ENCODE data around the gene C1orf115. TPM values are rescaled to one million over a fixed set of nuclear protein-coding genes. Genes with fewer than 3 reads are reported as not detected.
"Not testable (repeated sequence)": the region's sequence is repeated elsewhere in the genome, so short reads cannot be mapped to it uniquely, and the experiment has no call there.

C1orf115 gene
- total and polyA plus RNA-seq, 2 donors from 2014 or later, result 29.0 to 53.8 TPM

DNA sequence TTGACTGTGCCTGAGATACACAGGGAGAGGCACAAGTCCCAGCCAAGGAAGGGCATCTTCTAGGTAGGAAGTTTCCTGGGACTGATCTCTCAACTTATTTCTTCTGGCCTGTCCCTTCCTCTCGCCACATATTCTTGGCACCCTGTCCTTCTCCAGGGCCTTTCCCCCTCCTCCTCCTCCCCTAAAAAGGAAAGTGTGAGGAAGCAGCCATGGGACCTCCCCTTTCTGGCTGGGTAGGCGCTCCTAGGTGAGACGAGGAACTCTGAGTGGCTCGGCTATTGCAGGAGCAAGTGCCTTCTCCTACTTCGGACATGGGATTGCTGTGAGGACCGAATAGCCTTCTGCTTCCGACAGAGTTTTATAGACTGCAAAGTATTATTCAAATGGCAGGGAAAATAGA, 42.5 kb downstream of the C1orf115 start:
- FAIRE-seq (no peak), DNase-seq (no peak)
- no peaks in the 10 kb centered on the region for H3K9me3 ChIP-seq (ENCODE audit: control insufficient read depth in 2 of 3, insufficient read depth in 1 of 3, low read length in 3 of 3)
- H3K27me3 ChIP-seq (ENCODE audit: control insufficient read depth, insufficient read depth, low read length), result no peaks in the 10 kb centered on the region
- intact Hi-C loops (cut with DNase I), result no loop called here
- TF ChIP-seq, protein P1, sequence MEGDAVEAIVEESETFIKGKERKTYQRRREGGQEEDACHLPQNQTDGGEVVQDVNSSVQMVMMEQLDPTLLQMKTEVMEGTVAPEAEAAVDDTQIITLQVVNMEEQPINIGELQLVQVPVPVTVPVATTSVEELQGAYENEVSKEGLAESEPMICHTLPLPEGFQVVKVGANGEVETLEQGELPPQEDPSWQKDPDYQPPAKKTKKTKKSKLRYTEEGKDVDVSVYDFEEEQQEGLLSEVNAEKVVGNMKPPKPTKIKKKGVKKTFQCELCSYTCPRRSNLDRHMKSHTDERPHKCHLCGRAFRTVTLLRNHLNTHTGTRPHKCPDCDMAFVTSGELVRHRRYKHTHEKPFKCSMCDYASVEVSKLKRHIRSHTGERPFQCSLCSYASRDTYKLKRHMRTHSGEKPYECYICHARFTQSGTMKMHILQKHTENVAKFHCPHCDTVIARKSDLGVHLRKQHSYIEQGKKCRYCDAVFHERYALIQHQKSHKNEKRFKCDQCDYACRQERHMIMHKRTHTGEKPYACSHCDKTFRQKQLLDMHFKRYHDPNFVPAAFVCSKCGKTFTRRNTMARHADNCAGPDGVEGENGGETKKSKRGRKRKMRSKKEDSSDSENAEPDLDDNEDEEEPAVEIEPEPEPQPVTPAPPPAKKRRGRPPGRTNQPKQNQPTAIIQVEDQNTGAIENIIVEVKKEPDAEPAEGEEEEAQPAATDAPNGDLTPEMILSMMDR (IDR thresholded peaks at IDR 0.05; ENCODE audit: borderline replicate concordance, extremely low read depth, insufficient read depth), result no peak
- no peaks in the 10 kb centered on the region for H3K36me3 ChIP-seq (ENCODE audit: control insufficient read depth in 2 of 3, insufficient read depth in 3 of 3, low read length in 3 of 3)
- H3K27ac ChIP-seq (ENCODE audit: low read depth in 2 of 2, low read length in 2 of 2), result peak overlapping the region; percentile 26 to 80
- peaks cover 0 to 13% (median 7%) of the 10 kb centered on the region in 3 donors for H3K4me1 ChIP-seq (ENCODE audit: control insufficient read depth in 2 of 3, insufficient read depth in 2 of 3, low read depth in 1 of 3, low read length in 3 of 3)
- H3K9ac ChIP-seq (ENCODE audit: low read length in 3 of 3), result peak overlapping the region in 2 of 3 donors; percentile 14 to 17
- peak overlapping the region in 2 of 3 donors; percentile 51 to 54 for H3K4me3 ChIP-seq (ENCODE audit: low read length in 3 of 3)

GRCh38 chr1:220733086-220733601, 43.0 kb downstream of the C1orf115 start:
- peak overlapping the region; percentile 26 to 80 for H3K27ac ChIP-seq (ENCODE audit: low read depth in 2 of 2, low read length in 2 of 2)
- peaks cover 0 to 13% (median 7%) of the 10 kb centered on the region in 3 donors for H3K4me1 ChIP-seq (ENCODE audit: control insufficient read depth in 2 of 3, insufficient read depth in 2 of 3, low read depth in 1 of 3, low read length in 3 of 3)
- TF ChIP-seq, protein P1 (IDR thresholded peaks at IDR 0.05; ENCODE audit: borderline replicate concordance, extremely low read depth, insufficient read depth), result peak; percentile 90
- DNase-seq, result peak; percentile 81 to 91 (median 86)
- H3K36me3 ChIP-seq (ENCODE audit: control insufficient read depth in 2 of 3, insufficient read depth in 3 of 3, low read length in 3 of 3), result no peaks in the 10 kb centered on the region
- no peaks in the 10 kb centered on the region for H3K9me3 ChIP-seq (ENCODE audit: control insufficient read depth in 2 of 3, insufficient read depth in 1 of 3, low read length in 3 of 3)
- FAIRE-seq, result peak; percentile 79
- intact Hi-C loops (cut with DNase I), result no loop called here
- H3K9ac ChIP-seq (ENCODE audit: low read length in 3 of 3), result peak overlapping the region in 2 of 3 donors; percentile 36 to 47
- H3K4me3 ChIP-seq (ENCODE audit: low read length in 3 of 3), result peak overlapping the region in 2 of 3 donors; percentile 51 to 54
- no peaks in the 10 kb centered on the region for H3K27me3 ChIP-seq (ENCODE audit: control insufficient read depth, insufficient read depth, low read length)

DNA sequence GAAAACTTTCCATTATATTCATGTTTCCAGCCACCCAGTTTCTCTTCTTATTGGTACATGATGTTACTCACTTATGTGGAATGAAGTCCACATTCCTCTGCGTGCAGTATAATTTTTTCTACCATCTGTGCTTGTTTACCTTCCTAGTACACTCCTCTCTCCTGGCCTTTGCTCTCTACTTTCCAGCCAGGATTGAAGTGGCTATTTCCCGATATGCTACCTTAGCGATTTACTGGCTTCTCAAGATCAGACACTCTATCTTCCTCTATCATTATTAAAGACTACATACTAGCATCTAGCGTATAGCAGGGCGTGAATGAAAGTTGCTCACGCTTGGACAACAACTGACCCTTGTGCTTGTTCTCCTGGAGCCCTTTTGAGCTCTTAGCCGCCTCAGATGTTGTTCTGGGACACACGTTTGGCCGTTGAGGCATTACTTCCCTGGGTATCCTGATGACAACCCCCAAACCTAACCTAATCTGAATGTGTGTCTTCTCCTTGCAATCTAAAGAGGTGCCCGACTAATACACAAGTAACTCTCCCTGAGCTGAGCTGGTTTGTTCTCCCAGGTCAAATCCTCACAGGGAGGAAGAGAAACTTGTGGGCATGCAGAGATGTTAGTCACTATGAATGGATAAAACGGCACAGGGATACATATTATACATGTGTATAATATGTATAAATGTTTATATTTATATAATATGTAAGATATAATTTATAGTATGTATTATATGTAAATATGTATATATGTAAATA, 44.6 kb downstream of the C1orf115 start:
- H3K4me1 ChIP-seq (ENCODE audit: control insufficient read depth in 2 of 3, insufficient read depth in 2 of 3, low read depth in 1 of 3, low read length in 3 of 3), result peaks cover 0 to 13% (median 7%) of the 10 kb centered on the region in 3 donors
- H3K27ac ChIP-seq (ENCODE audit: low read depth in 2 of 2, low read length in 2 of 2), result peak overlapping the region; percentile 29 to 53
- intact Hi-C loops (cut with DNase I), result no loop called here
- no peaks in the 10 kb centered on the region for H3K9me3 ChIP-seq (ENCODE audit: control insufficient read depth in 2 of 3, insufficient read depth in 1 of 3, low read length in 3 of 3)
- no peaks in the 10 kb centered on the region for H3K36me3 ChIP-seq (ENCODE audit: control insufficient read depth in 2 of 3, insufficient read depth in 3 of 3, low read length in 3 of 3)
- FAIRE-seq (no peak), DNase-seq (no peak)
- H3K27me3 ChIP-seq (ENCODE audit: control insufficient read depth, insufficient read depth, low read length), result no peaks in the 10 kb centered on the region
- peak overlapping the region in 2 of 3 donors; percentile 29 to 59 for H3K9ac ChIP-seq (ENCODE audit: low read length in 3 of 3)
- TF ChIP-seq, protein P1 (IDR thresholded peaks at IDR 0.05; ENCODE audit: borderline replicate concordance, extremely low read depth, insufficient read depth), result no peak
- peak overlapping the region in 2 of 3 donors; percentile 28 to 44 for H3K4me3 ChIP-seq (ENCODE audit: low read length in 3 of 3)

DNA sequence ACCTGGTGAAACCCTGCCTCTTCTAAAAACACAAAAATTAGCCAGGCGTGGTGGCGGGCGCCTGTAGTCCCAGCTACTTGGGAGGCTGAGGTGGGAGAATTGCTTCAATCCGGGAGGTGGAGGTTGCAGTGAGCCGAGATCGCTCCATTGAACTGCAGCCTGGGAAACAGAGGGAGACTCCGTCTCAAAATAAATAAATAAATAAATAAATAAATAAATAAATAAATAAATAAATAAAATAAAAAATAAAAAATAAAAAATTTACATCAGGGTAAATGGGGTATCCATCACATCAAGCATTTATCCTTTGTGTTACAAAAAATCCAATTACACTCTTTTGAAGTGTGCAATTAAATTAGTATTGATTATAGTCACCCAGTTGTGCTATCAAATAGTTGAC, 46.1 kb downstream of the C1orf115 start:
- peaks cover 0 to 13% (median 7%) of the 10 kb centered on the region in 3 donors for H3K4me1 ChIP-seq (ENCODE audit: control insufficient read depth in 2 of 3, insufficient read depth in 2 of 3, low read depth in 1 of 3, low read length in 3 of 3)
- intact Hi-C loops (cut with DNase I); FAIRE-seq; H3K4me3 ChIP-seq (ENCODE audit: low read length in 3 of 3); H3K27me3 ChIP-seq (ENCODE audit: control insufficient read depth, insufficient read depth, low read length); H3K9ac ChIP-seq (ENCODE audit: low read length in 3 of 3); H3K36me3 ChIP-seq (ENCODE audit: control insufficient read depth in 2 of 3, insufficient read depth in 3 of 3, low read length in 3 of 3); H3K27ac ChIP-seq (ENCODE audit: low read depth in 2 of 2, low read length in 2 of 2); DNase-seq; H3K9me3 ChIP-seq (ENCODE audit: control insufficient read depth in 2 of 3, insufficient read depth in 1 of 3, low read length in 3 of 3): not testable (repeated sequence)

Measured in kidney (tissue), 14 donors.